ENCODE results near the gene DOHH.

Gene DOHH

DNA sequence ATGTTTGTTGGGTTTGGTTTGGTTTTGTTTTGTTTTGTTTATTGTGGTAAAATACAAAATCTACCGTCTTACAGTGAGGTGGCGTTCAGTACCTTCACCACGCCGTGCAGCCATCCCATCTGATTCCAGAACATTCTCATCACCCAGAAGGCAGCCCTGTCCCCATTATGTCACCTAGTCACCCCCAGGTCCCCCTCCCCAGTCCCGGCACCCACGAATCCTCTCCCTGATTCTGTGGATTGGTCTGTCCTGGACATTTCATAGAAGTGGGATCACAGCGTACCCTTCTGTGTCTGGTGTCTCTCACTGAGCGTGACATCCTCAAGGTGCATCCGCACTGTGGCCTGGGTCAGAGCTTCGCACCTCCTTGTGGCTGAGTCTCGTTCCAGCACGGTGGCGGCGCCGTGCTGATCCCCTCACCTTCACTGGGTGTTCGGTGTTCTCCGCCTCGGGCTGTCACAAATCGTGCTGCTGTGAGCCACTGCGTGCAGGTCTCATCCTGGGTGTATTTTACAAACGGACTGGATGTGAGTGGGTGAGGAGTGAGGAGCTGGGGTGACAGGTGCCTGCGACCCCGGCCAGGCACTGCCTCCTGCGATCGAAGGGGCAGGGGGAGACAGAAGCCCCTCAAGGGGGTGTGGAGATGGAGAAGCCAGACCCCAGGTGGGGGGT, 37.9 kb upstream of the DOHH start:
- Histone ChIP-seq H3K27ac (no peak overlapping the region), H3K27me3 (ENCODE audit: insufficient read depth, low read depth) (no peaks in the 10 kb centered on the region), H3K4me2 (no peak overlapping the region), H3K4me1 (ENCODE audit: low read depth, poor library complexity, severe bottlenecking) (no peaks in the 10 kb centered on the region), H2AFZ (ENCODE audit: low read depth) (no peak overlapping the region), H3K9ac (no peak overlapping the region), H4K20me1 (ENCODE audit: insufficient read depth) (no peaks in the 10 kb centered on the region), H3K79me2 (ENCODE audit: insufficient read depth, low read depth) (no peaks in the 10 kb centered on the region), H3K4me3 (IDR thresholded peaks at IDR 0.05; ENCODE audit: insufficient read depth, low read depth, low read length) (no peak overlapping the region), H3K36me3 (ENCODE audit: insufficient read depth) (no peaks in the 10 kb centered on the region)
- TF ChIP-seq CTCF (conservative IDR thresholded peaks at IDR 0.05; ENCODE audit: low read depth, low read length), result no peak

- Histone ChIP-seq H3K79me2 (ENCODE audit: insufficient read depth, low read depth) (no peaks in the 10 kb centered on the region), H3K27me3 (ENCODE audit: insufficient read depth, low read depth) (no peaks in the 10 kb centered on the region), H3K4me2 (no peak overlapping the region), H4K20me1 (ENCODE audit: insufficient read depth) (no peaks in the 10 kb centered on the region), H3K4me1 (ENCODE audit: low read depth, poor library complexity, severe bottlenecking) (no peaks in the 10 kb centered on the region), H3K9ac (no peak overlapping the region), H3K4me3 (IDR thresholded peaks at IDR 0.05; ENCODE audit: insufficient read depth, low read depth, low read length) (no peak overlapping the region), H3K27ac (no peak overlapping the region), H3K36me3 (ENCODE audit: insufficient read depth) (no peaks in the 10 kb centered on the region), H2AFZ (ENCODE audit: low read depth) (no peak overlapping the region)
- no peak for TF ChIP-seq CTCF (conservative IDR thresholded peaks at IDR 0.05; ENCODE audit: low read depth, low read length)
These were observed 37.2 kb upstream of the DOHH start for GRCh38 chr19:3537438-3538240.

- H4K20me1 ChIP-seq (ENCODE audit: insufficient read depth), result no peaks in the 10 kb centered on the region
- no peak overlapping the region for H3K4me2 ChIP-seq
- H3K9ac ChIP-seq, result no peak overlapping the region
These were observed 36.6 kb upstream of the DOHH start for GRCh38 chr19:3537101-3537437.

DNA sequence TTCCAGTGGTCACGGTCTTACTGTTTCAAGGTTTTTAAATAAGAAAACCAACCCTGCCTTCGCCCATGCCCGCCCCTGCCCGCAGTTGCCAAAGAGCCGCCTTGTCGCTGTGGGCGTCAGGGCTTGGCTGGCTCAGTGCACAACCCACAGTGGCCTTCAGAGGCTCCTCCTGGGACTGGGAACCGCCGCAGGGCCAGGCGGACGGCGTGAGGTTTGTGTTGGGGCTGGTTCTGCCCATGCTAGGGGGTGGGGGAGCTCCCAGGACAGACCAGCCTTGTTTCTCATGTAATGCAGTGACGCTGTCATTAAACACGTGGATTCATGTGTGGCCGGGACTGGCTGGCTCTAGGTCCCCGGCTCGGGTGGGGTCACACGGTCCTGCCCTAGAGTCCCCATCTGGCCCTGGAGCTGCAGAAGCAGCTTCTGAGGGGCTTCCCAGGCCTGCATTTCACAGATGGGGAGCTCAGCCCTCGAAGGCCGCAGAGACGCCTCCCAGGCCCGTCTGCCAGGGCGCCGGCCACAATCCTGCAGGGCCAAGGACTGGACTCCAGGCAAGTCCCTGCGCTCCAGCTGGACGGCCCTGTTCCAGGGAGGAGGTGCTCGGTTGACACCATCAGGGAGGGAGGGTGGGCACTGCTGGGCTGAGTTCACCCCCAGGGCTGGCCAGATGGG, 36.1 kb upstream of the DOHH start:
- no peak overlapping the region for H3K4me2 ChIP-seq
- no peaks in the 10 kb centered on the region for H3K27me3 ChIP-seq (ENCODE audit: insufficient read depth, low read depth)
- H3K9ac ChIP-seq, result no peak overlapping the region
- H2AFZ ChIP-seq (ENCODE audit: low read depth), result no peak overlapping the region
- no peaks in the 10 kb centered on the region for H3K79me2 ChIP-seq (ENCODE audit: insufficient read depth, low read depth)
- H3K4me1 ChIP-seq (ENCODE audit: low read depth, poor library complexity, severe bottlenecking), result no peaks in the 10 kb centered on the region
- no peaks in the 10 kb centered on the region for H3K36me3 ChIP-seq (ENCODE audit: insufficient read depth)
- H3K27ac ChIP-seq, result no peak overlapping the region
- H3K4me3 ChIP-seq (IDR thresholded peaks at IDR 0.05; ENCODE audit: insufficient read depth, low read depth, low read length), result no peak overlapping the region
- TF ChIP-seq CTCF (conservative IDR thresholded peaks at IDR 0.05; ENCODE audit: low read depth, low read length), result no peak
- no peaks in the 10 kb centered on the region for H4K20me1 ChIP-seq (ENCODE audit: insufficient read depth)

More at GRCh38 chr19:3537101-3537437, 36.6 kb upstream of the DOHH start:
- Histone ChIP-seq H2AFZ (ENCODE audit: low read depth) (no peak overlapping the region), H3K4me1 (ENCODE audit: low read depth, poor library complexity, severe bottlenecking) (no peaks in the 10 kb centered on the region), H3K27ac (no peak overlapping the region), H3K4me3 (IDR thresholded peaks at IDR 0.05; ENCODE audit: insufficient read depth, low read depth, low read length) (no peak overlapping the region), H3K27me3 (ENCODE audit: insufficient read depth, low read depth) (no peaks in the 10 kb centered on the region), H3K36me3 (ENCODE audit: insufficient read depth) (no peaks in the 10 kb centered on the region), H3K79me2 (ENCODE audit: insufficient read depth, low read depth) (no peaks in the 10 kb centered on the region)
- TF ChIP-seq CTCF (conservative IDR thresholded peaks at IDR 0.05; ENCODE audit: low read depth, low read length), result no peak

Measured in KMS-11 (cell line).